Measurements from ENCODE around the gene NAPB.
"Not testable (repeated sequence)": the region's sequence is repeated elsewhere in the genome, so short reads cannot be mapped to it uniquely, and the experiment has no call there.

NAPB gene

DNA sequence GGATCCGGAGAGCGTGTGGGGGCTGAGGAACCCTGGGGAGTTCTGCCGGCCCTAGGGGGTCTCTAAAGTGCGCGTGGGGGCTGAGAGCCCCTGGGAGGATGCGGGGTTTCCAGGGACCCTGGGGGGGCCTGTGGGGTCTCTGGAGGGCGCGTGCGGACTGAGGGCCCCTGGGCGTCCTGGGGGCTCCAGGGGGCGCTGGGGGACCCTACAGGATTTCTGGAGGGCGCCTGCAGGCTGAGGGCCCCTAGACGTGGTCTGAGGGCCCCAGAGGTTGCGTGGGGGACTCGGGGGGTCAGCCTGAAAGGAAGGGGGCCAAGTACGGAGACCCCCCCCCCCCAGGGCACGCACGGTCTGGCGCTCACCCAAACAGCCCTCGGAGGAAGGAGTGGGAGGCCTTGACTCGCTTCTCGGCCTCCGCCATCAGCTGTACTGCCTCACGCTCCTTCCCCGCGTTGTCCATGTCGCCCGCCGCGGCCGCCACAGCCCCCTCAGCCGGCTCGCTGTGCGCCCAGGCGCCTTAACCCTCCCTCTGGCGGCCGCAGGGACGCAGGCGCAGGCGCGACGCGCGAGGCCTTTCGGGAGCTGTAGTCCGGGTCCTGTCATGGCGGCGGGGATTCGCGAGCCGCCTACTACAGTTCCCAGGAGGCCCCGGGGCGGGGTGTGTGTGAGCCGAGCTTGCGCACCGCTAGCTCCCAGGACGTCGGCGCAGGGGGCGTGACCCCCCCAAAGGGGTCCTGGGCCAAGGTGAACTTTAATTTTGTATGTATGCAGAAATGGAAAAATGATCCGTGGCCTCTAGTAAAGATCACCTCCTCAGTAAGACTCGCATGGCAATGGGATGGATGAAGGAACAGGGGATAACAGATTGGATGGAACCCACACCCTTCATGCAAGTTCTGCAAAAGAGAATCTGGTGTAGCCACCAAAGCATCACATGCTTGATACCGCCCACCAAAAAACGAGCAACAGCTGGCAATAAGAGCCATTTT, at the start of gene NAPB:
NAPB (minus strand) TSS at position 546 of the 989 bp plus-strand sequence; CDS start at position 460, 86 bp downstream.
- DNase-seq (ENCODE audit: low spot score): peak; percentile 92

GRCh38 chr20:23466961-23467360, 45.7 kb upstream of the NAPB start:
- not testable (repeated sequence) for DNase-seq (ENCODE audit: low spot score)

GRCh38 chr20:23461180-23461579, 39.9 kb upstream of the NAPB start:
- no peak for DNase-seq (ENCODE audit: low spot score)

DNA sequence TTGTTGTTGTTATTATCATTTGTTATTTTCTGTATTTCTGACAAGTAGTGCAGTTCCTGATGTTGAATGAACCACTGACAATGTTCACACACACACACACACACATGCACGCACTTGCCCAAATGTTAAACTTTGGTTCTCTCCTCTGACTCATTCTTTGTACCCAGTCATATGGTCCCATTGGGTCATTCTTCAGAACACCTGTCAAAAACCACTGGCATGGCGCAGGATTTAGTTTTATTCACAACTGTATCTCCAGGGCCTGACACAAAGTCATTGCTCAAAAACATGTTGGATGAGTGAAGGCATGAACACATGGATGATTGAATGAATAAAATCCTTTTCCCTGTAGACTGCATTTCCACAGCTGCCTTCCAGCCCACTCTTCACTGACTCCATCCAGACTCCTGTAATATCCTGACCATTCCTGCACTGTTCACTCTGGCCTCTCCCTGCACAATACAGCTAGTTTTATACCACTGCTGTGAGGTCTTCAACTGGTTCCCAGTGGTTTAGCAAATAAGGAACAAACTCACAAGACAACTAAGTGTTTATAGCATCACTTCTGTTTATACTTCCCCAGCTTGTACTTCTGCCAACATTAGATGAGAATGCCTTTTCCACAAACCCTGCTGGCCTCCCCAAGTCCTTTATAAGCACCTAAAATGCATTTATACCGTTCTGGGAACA, 38.3 kb upstream of the NAPB start:
- no peak for DNase-seq (ENCODE audit: low spot score)

GRCh38 chr20:23456873-23457272, 35.6 kb upstream of the NAPB start:
- DNase-seq (ENCODE audit: low spot score): peak; percentile 12

DNA sequence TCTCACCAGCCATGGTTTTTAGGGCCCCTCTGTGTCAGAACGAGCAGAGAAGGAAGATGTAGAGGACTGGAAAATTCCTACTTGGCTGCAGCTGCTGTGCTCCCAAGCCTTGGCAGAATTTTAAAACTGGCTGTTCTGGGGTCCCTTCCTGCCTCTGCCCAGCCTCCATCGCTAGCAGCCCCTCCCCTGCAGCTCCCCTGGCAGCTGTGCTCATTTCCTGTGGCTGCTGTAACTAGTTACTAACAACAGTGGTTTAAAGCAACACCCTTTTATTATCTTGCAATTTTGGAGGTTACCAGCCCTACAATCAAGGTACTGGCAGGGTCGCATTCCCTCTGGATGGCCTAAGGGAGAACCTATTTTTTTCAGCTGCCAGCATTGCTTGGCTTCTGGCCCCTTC, 35.1 kb upstream of the NAPB start:
- peak; percentile 37 for DNase-seq (ENCODE audit: low spot score)

GRCh38 chr20:23455639-23456038, 34.4 kb upstream of the NAPB start:
- DNase-seq (ENCODE audit: low spot score): no peak

- no peak for DNase-seq (ENCODE audit: low spot score)
These were observed 33.5 kb upstream of the NAPB start for GRCh38 chr20:23454816-23455215.

- DNase-seq (ENCODE audit: low spot score): no peak
These were observed 32.6 kb upstream of the NAPB start for GRCh38 chr20:23453549-23454543.

GRCh38 chr20:23452776-23453175, 31.5 kb upstream of the NAPB start, which contains the start of gene CST11:
TSS of gene CST11 (minus strand) at chr20:23452876. CDS start at chr20:23452811, 65 bp downstream.
- DNase-seq (ENCODE audit: low spot score): no peak

DNA sequence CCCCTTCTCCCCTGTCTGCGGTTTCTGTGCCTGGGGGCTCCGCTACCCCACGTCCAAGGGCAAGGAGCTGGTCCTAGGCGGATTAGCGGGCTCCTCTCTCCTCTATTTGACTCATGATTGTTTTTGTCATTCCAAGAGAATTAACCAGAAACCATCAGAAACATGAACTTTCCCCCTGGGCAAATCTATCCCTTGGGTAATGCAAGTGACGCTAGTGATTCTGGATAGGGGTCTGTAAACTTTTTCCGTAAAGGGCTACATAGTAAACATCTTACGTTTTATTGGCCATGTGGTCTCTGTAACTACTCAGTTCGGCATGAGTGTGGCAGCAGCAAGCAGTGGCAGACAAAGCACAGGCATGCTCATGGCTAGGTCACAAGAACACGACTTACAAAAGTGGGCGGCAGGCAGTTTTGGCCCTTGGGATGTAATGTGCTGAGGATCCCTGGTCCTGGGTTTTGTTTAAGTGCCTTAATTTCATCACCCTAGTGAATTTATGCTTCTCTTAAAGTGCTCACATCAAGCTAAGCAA, 30.7 kb upstream of the NAPB start:
- DNase-seq (ENCODE audit: low spot score): no peak

GRCh38 chr20:23450877-23451276, 29.6 kb upstream of the NAPB start:
- DNase-seq (ENCODE audit: low spot score): no peak

DNA sequence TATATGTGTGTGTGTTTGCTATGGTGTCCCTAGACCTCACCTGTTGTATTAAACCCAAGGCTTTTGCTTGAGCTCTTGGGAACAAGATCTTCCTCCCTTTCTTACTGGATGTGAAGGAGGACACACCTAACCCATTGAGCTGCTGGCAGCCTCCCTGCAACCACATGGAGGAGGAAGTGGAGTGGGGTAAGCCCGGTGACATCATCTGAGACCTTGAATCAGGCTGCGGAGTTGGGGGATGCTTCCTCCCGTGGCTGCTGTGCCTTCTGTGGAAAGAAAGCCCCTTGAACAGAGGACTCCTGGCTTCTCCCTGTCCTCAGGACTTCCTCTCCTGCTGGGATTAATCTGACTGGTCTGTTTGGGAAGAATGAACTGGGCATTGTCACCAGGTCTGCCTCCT, 28.1 kb upstream of the NAPB start:
- DNase-seq (ENCODE audit: low spot score): no peak

- no peak for DNase-seq (ENCODE audit: low spot score)
These were observed 26.9 kb upstream of the NAPB start for GRCh38 chr20:23448167-23448566.

DNA sequence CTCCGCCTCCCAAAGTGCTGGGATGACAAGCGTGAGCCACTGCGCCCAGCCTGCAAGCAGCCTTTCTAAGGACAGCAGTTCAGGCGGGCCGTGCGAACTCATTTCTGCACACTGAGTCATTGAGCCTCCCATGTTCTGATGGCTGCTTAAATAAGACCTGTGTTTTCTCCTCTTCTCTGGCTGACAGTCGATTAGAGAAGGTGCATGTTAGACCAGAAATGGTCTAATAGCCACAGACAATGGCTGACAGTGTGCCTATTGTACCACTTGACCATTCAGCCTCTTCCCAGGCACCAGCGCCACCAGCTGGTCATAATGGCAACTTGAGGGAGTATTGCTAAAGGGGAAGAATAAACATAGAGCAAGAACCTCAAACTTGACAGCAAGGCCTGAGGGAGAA, 25.2 kb upstream of the NAPB start:
- DNase-seq (ENCODE audit: low spot score): peak; percentile 16

GRCh38 chr20:23445596-23446217, 24.4 kb upstream of the NAPB start:
- DNase-seq (ENCODE audit: low spot score): no peak

- no peak for DNase-seq (ENCODE audit: low spot score)
These were observed 23.6 kb upstream of the NAPB start for GRCh38 chr20:23444859-23445258.

GRCh38 chr20:23442436-23442835, 21.1 kb upstream of the NAPB start:
- no peak for DNase-seq (ENCODE audit: low spot score)

DNA sequence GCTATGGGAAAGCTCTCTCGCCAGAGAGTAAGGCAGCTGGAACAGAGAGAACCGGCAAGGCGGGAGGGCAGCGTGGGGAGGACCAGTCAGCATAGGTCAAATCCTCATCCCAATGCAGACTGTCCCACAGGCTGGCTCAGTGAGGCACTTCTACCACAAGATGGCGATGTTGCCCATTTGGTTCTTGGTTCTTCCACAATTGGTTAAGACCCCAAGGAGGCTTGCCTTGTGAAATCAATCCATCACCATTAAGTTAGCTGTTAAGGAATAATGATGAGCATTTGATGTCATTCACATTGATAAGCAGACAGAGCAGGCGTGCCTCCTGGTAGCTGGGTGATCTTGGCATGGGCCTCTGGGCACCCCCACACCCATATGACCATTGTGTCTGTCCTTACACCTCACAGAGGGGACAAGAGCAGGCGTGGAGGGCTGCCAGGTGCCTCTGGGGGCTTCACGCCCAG, 20.6 kb upstream of the NAPB start:
- DNase-seq (ENCODE audit: low spot score): peak; percentile 69

DNA sequence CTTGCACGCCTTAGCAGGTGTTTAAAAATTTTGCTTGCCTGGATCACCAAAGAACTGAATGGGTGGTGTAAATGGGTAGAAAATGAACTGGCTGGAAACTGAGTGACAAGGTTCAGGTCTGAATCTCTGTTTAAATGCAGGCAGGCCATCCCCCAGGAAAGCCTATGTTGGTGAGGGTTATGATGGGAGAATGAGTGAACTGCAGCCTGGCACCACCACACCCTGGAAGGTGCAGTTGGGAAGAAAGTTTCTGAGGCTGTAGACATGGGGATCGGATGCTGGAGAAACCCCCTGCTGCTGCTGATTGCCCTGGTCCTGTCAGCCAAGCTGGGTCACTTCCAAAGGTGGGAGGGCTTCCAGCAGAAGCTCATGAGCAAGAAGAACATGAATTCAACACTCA, 18.7 kb upstream of the NAPB start:
- no peak for DNase-seq (ENCODE audit: low spot score)

- DNase-seq (ENCODE audit: low spot score): no peak
These were observed 17.4 kb upstream of the NAPB start for GRCh38 chr20:23438661-23439060.

Measured in CD4-positive, alpha-beta T cell treated with Interleukin-2 at 100 ng/mL for 4 hours (primary cell).